ENCODE results near the gene CYP2A7. TPM values are rescaled to one million over a fixed set of nuclear protein-coding genes. Genes with fewer than 3 reads are reported as not detected.
"Not testable (repeated sequence)": the region's sequence is repeated elsewhere in the genome, so short reads cannot be mapped to it uniquely, and the experiment has no call there.

Gene CYP2A7
- total and polyA plus RNA-seq, 2 donors (not counting 1 experiment from before 2014, with no cell fraction given): not detected

DNA sequence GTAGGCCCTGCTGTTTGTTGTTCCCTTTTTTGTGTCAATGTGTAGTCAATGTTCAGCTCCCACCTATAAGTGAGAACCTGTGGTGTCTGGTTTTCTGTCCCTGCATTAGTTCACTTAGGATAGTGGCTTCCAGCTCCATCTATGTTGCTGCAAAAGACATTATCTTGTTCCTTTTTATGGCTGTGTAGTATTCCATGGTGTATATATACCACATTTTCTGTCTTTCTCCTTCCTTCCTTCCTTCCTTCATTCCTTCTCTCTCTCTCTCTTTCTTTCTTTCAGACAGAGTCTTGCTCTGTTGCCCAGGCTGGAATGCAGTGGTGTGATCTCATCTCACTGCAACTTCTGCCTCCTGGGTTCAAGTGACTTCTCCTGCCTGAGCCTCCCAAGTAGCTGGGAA, 52.8 kb downstream of the CYP2A7 start:
- no peak for DNase-seq

DNA sequence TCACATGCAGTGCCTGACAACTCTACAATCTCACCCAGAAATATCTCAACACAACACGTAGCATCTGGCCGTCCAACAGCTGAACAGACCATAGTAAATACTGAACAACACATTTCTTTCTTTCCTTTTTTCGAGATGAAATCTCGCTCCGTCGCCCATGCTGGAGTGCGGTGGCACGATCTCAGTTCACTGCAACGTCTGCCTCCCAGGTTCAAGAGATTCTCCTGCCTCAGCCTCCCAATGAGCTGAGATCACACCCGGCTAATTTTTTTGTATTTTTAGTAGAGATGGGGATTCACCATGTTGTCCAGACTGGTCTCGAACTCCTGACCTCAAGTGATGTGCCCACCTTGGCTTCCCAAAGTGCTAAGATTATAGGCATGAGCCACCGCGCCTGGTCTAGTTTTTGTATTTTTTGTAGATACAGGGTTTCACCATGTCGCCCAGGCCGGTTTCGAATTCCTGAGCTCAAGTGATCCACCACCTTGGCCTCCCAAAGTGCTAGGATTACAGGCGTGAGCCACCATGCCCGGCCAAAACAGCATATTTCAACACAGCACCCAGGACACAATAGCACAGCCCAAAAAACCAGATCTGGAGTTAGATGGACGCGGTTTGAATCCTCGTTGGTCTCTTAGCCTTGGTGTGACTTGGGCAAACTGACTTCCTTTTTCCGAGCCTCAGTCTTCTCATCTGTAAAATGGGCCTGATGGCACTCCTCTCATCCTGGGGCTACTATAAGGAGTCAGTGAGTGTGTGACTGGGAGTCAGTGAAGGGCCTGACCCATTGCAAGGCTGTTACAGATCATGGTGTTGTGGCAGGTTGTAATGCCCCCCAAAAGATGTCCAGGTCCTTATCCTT, 54.4 kb downstream of the CYP2A7 start:
- Histone ChIP-seq H3K36me3 (replicated peaks in 1 of 2; ENCODE audit: control extremely low read depth in 1 of 2, control insufficient read depth in 1 of 2, extremely low read depth in 1 of 2, insufficient read depth in 2 of 2, low read length in 1 of 2) (no peaks in the 10 kb centered on the region), H3K4me1 (ENCODE audit: control insufficient read depth in 2 of 2, insufficient read depth in 2 of 2, low read length in 2 of 2) (peaks cover 0 to 7% of the 10 kb centered on the region in 2 donors), H3K27me3 (replicated peaks in 1 of 4; ENCODE audit: control extremely low read depth in 1 of 4, control insufficient read depth in 3 of 4, insufficient read depth in 4 of 4, low read length in 3 of 4) (no peaks in the 10 kb centered on the region), H3K4me2 (replicated peaks; ENCODE audit: low read depth, low read length, poor library complexity, severe bottlenecking) (no peak overlapping the region), H3K27ac (ENCODE audit: low read length in 2 of 2) (no peak overlapping the region), H2AFZ (ENCODE audit: insufficient read depth, low read depth, low read length, poor library complexity, severe bottlenecking) (no peak overlapping the region), H3K79me2 (ENCODE audit: control insufficient read depth, insufficient read depth, low read length) (no peaks in the 10 kb centered on the region), H3K4me3 (ENCODE audit: control extremely low read depth in 1 of 5, extremely low read depth in 1 of 5, insufficient read depth in 1 of 5, low read depth in 2 of 5, low read length in 4 of 5) (no peak overlapping the region), H3K9me3 (ENCODE audit: control extremely low read depth in 1 of 3, control insufficient read depth in 2 of 3, insufficient read depth in 1 of 3, low read length in 2 of 3) (no peaks in the 10 kb centered on the region), H3K9ac (ENCODE audit: low read length) (no peak overlapping the region), H4K20me1 (ENCODE audit: control insufficient read depth, insufficient read depth, low read length, poor library complexity, severe bottlenecking) (no peaks in the 10 kb centered on the region)
- H3K27ac Mint-ChIP-seq: no peak overlapping the region
- H3K9me3 Mint-ChIP-seq (ENCODE audit: insufficient read depth): no peaks in the 10 kb centered on the region
- POLR2A ChIA-PET: no interaction called here
- 96% methylated on average over 20 of the region's 22 CpGs for WGBS (ENCODE audit: insufficient coverage)
- H3K4me3 Mint-ChIP-seq: no peak overlapping the region
- ATAC-seq (ENCODE audit: low read depth) (no peak), DNase-seq (no peak)
- H3K27me3 Mint-ChIP-seq: no peaks in the 10 kb centered on the region
- intact Hi-C loops (cut with micrococcal nuclease): no loop called here
- peaks cover 9% of the 10 kb centered on the region for H3K4me1 Mint-ChIP-seq
- TF ChIP-seq, protein P1, sequence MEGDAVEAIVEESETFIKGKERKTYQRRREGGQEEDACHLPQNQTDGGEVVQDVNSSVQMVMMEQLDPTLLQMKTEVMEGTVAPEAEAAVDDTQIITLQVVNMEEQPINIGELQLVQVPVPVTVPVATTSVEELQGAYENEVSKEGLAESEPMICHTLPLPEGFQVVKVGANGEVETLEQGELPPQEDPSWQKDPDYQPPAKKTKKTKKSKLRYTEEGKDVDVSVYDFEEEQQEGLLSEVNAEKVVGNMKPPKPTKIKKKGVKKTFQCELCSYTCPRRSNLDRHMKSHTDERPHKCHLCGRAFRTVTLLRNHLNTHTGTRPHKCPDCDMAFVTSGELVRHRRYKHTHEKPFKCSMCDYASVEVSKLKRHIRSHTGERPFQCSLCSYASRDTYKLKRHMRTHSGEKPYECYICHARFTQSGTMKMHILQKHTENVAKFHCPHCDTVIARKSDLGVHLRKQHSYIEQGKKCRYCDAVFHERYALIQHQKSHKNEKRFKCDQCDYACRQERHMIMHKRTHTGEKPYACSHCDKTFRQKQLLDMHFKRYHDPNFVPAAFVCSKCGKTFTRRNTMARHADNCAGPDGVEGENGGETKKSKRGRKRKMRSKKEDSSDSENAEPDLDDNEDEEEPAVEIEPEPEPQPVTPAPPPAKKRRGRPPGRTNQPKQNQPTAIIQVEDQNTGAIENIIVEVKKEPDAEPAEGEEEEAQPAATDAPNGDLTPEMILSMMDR (IDR thresholded peaks at IDR 0.05): no peak
- TF ChIP-seq EZH2 (IDR thresholded peaks at IDR 0.05; ENCODE audit: borderline replicate concordance, insufficient read depth, low read depth, low read length, poor library complexity, severe bottlenecking): no peak
- CTCF ChIA-PET: no interaction called here

More for the DNA sequence above, 52.8 kb downstream of the CYP2A7 start:
- H3K27ac Mint-ChIP-seq: no peak overlapping the region
- TF ChIP-seq EZH2 (IDR thresholded peaks at IDR 0.05; ENCODE audit: borderline replicate concordance, insufficient read depth, low read depth, low read length, poor library complexity, severe bottlenecking): no peak
- TF ChIP-seq, protein P1 (IDR thresholded peaks at IDR 0.05): no peak
- Histone ChIP-seq H3K4me1 (ENCODE audit: control insufficient read depth in 2 of 2, insufficient read depth in 2 of 2, low read length in 2 of 2) (no peaks in the 10 kb centered on the region), H3K27me3 (replicated peaks in 1 of 4; ENCODE audit: control extremely low read depth in 1 of 4, control insufficient read depth in 3 of 4, insufficient read depth in 4 of 4, low read length in 3 of 4) (no peaks in the 10 kb centered on the region), H3K36me3 (replicated peaks in 1 of 2; ENCODE audit: control extremely low read depth in 1 of 2, control insufficient read depth in 1 of 2, extremely low read depth in 1 of 2, insufficient read depth in 2 of 2, low read length in 1 of 2) (no peaks in the 10 kb centered on the region), H3K79me2 (ENCODE audit: control insufficient read depth, insufficient read depth, low read length) (no peaks in the 10 kb centered on the region), H3K4me2 (replicated peaks; ENCODE audit: low read depth, low read length, poor library complexity, severe bottlenecking) (no peak overlapping the region), H3K9ac (ENCODE audit: low read length) (no peak overlapping the region), H3K9me3 (ENCODE audit: control extremely low read depth in 1 of 3, control insufficient read depth in 2 of 3, insufficient read depth in 1 of 3, low read length in 2 of 3) (no peaks in the 10 kb centered on the region), H3K4me3 (ENCODE audit: control extremely low read depth in 1 of 5, extremely low read depth in 1 of 5, insufficient read depth in 1 of 5, low read depth in 2 of 5, low read length in 4 of 5) (no peak overlapping the region), H2AFZ (ENCODE audit: insufficient read depth, low read depth, low read length, poor library complexity, severe bottlenecking) (no peak overlapping the region), H4K20me1 (ENCODE audit: control insufficient read depth, insufficient read depth, low read length, poor library complexity, severe bottlenecking) (no peaks in the 10 kb centered on the region), H3K27ac (ENCODE audit: low read length in 2 of 2) (no peak overlapping the region)
- ChIA-PET CTCF (interaction anchor here (0.6 kb wide), 1 partner anchor 196 kb away, joined by 3 read pairs; no protein-coding TSS in a partner anchor), POLR2A (no interaction called here)
- H3K27me3 Mint-ChIP-seq: no peaks in the 10 kb centered on the region
- ATAC-seq (ENCODE audit: low read depth): no peak
- intact Hi-C loops (cut with micrococcal nuclease): no loop called here
- no peak overlapping the region for H3K4me3 Mint-ChIP-seq
- H3K4me1 Mint-ChIP-seq: no peaks in the 10 kb centered on the region
- no peaks in the 10 kb centered on the region for H3K9me3 Mint-ChIP-seq (ENCODE audit: insufficient read depth)

DNA sequence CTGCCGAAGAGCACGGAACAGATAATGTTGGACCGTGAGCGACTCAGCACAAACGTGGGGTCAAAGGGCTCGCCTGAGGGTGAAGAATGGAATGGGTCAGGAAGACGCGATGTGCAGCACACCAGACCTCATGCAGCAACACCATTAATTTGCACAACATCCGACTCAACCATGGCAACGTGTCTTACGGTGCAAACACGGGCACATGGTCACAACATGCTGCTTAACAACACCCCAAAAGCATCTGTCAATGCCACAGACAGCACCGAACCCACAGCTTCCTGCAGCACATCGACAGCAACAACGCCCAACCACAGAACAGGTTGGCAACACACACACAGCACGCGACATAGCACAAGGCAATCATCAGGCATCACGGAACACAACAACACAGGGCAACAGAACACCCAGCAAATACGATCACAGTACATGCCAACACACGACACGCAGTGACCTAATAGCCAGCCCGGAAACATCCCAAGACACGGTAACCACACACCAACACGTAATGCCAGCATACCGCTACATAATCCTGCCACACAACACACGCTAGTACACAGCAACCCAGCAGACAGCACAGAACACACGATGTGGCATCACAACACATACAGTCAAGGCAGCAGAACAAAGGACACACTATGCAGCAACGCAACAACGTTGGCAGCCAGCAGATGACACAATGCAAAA, 55.2 kb downstream of the CYP2A7 start:
- H2AFZ ChIP-seq (ENCODE audit: insufficient read depth, low read depth, low read length, poor library complexity, severe bottlenecking); H3K9me3 Mint-ChIP-seq (ENCODE audit: insufficient read depth); H3K9ac ChIP-seq (ENCODE audit: low read length); H3K4me2 ChIP-seq (replicated peaks; ENCODE audit: low read depth, low read length, poor library complexity, severe bottlenecking); H3K27me3 Mint-ChIP-seq; H3K27ac Mint-ChIP-seq; H4K20me1 ChIP-seq (ENCODE audit: control insufficient read depth, insufficient read depth, low read length, poor library complexity, severe bottlenecking); ATAC-seq (ENCODE audit: low read depth); H3K27me3 ChIP-seq (replicated peaks in 1 of 4; ENCODE audit: control extremely low read depth in 1 of 4, control insufficient read depth in 3 of 4, insufficient read depth in 4 of 4, low read length in 3 of 4); POLR2A ChIA-PET; DNase-seq; H3K9me3 ChIP-seq (ENCODE audit: control extremely low read depth in 1 of 3, control insufficient read depth in 2 of 3, insufficient read depth in 1 of 3, low read length in 2 of 3); H3K4me1 ChIP-seq (ENCODE audit: control insufficient read depth in 2 of 2, insufficient read depth in 2 of 2, low read length in 2 of 2); H3K4me3 Mint-ChIP-seq; CTCF ChIA-PET; H3K4me3 ChIP-seq (ENCODE audit: control extremely low read depth in 1 of 5, extremely low read depth in 1 of 5, insufficient read depth in 1 of 5, low read depth in 2 of 5, low read length in 4 of 5); intact Hi-C loops (cut with micrococcal nuclease); H3K27ac ChIP-seq (ENCODE audit: low read length in 2 of 2); H3K79me2 ChIP-seq (ENCODE audit: control insufficient read depth, insufficient read depth, low read length); H3K36me3 ChIP-seq (replicated peaks in 1 of 2; ENCODE audit: control extremely low read depth in 1 of 2, control insufficient read depth in 1 of 2, extremely low read depth in 1 of 2, insufficient read depth in 2 of 2, low read length in 1 of 2): not testable (repeated sequence)
- peaks cover 12% of the 10 kb centered on the region for H3K4me1 Mint-ChIP-seq
- WGBS (ENCODE audit: insufficient coverage): 73% methylated on average over 29 of the region's 29 CpGs
